PFSK-1 (cell line): ENCODE data around the gene SLC36A3.

ENCODE experiments used
- FOXP2 ChIP-seq: optimal IDR thresholded peaks from 2 replicates; pipeline ENCODE3; 2011; ENCODE audit warnings: borderline replicate concordance, control low read depth, inconsistent platforms; ENCODE audit not compliant: insufficient read depth; ENCODE audit errors: extremely low read length, extremely low read depth
- POLR2AphosphoS5 ChIP-seq: IDR thresholded peaks from 2 replicates; pipeline ENCODE4 v1.6.1; 2012; ENCODE audit warnings: low read depth, mild to moderate bottlenecking, control low read depth, low read length, moderate library complexity
- REST ChIP-seq, 2 experiments: IDR thresholded peaks; 2 replicates each; pipeline versions ENCODE4 v1.6.1 to v1.8.0; 2011 to 2012; ENCODE audit warnings: low read depth in 2 of 2, low read length in 2 of 2, control low read depth in 1 of 2, inconsistent platforms in 1 of 2, mild to moderate bottlenecking in 1 of 2, moderate library complexity in 1 of 2; ENCODE audit not compliant: insufficient read depth in 1 of 2
- SIN3A ChIP-seq: IDR thresholded peaks from 2 replicates; pipeline ENCODE4 v1.6.1; 2012; ENCODE audit warnings: mild to moderate bottlenecking, low read length, moderate library complexity, borderline replicate concordance; ENCODE audit not compliant: insufficient read depth
- TAF1 ChIP-seq: IDR thresholded peaks from 2 replicates; pipeline ENCODE4 v1.6.1; 2012; ENCODE audit warnings: low read length, control low read depth, borderline replicate concordance; ENCODE audit not compliant: insufficient read depth

Gene SLC36A3

GRCh38 chr5:151344088-151344487, 40.5 kb upstream of the SLC36A3 start:
- TF ChIP-seq FOXP2 (no peak), SIN3A (no peak), POLR2AphosphoS5 (no peak), TAF1 (no peak), REST (IDR thresholded peaks at IDR 0.05; ENCODE audit: insufficient read depth in 1 of 2, low read depth in 2 of 2, low read length in 2 of 2) (no peak)

- TF ChIP-seq FOXP2: no peak
- TF ChIP-seq TAF1: no peak
- no peak for TF ChIP-seq POLR2AphosphoS5
- no peak for TF ChIP-seq SIN3A
- TF ChIP-seq REST (IDR thresholded peaks at IDR 0.05; ENCODE audit: insufficient read depth in 1 of 2, low read depth in 2 of 2, low read length in 2 of 2): no peak
Measured at GRCh38 chr5:151340004-151340403, 36.4 kb upstream of the SLC36A3 start.

- TF ChIP-seq SIN3A: no peak
Measured at GRCh38 chr5:151338734-151339133, 35.2 kb upstream of the SLC36A3 start.

GRCh38 chr5:151332857-151333256, 29.3 kb upstream of the SLC36A3 start:
- TF ChIP-seq SIN3A: no peak

- no peak for TF ChIP-seq POLR2AphosphoS5
- no peak for TF ChIP-seq REST (IDR thresholded peaks at IDR 0.05; ENCODE audit: insufficient read depth in 1 of 2, low read depth in 2 of 2, low read length in 2 of 2)
- no peak for TF ChIP-seq TAF1
- TF ChIP-seq SIN3A: no peak
- no peak for TF ChIP-seq FOXP2
Measured at GRCh38 chr5:151328734-151329133, 25.2 kb upstream of the SLC36A3 start.

- no peak for TF ChIP-seq TAF1
- TF ChIP-seq SIN3A: no peak
- TF ChIP-seq REST (IDR thresholded peaks at IDR 0.05; ENCODE audit: insufficient read depth in 1 of 2, low read depth in 2 of 2, low read length in 2 of 2): no peak
- TF ChIP-seq FOXP2: no peak
- no peak for TF ChIP-seq POLR2AphosphoS5
Measured at GRCh38 chr5:151327585-151327984, 24.0 kb upstream of the SLC36A3 start.
